PFSK-1 (cell line): Measurements from ENCODE around the gene TSPAN3.

Source experiments
- FOXP2 ChIP-seq: optimal IDR thresholded peaks from 2 replicates; pipeline ENCODE3; 2011; ENCODE audit warnings: borderline replicate concordance, control low read depth, inconsistent platforms; ENCODE audit not compliant: insufficient read depth; ENCODE audit errors: extremely low read length, extremely low read depth
- POLR2AphosphoS5 ChIP-seq: IDR thresholded peaks from 2 replicates; pipeline ENCODE4 v1.6.1; 2012; ENCODE audit warnings: low read depth, mild to moderate bottlenecking, control low read depth, low read length, moderate library complexity
- REST ChIP-seq, 2 experiments: IDR thresholded peaks; 2 replicates each; pipeline versions ENCODE4 v1.6.1 to v1.8.0; 2011 to 2012; ENCODE audit warnings: low read depth in 2 of 2, low read length in 2 of 2, control low read depth in 1 of 2, inconsistent platforms in 1 of 2, mild to moderate bottlenecking in 1 of 2, moderate library complexity in 1 of 2; ENCODE audit not compliant: insufficient read depth in 1 of 2
- SIN3A ChIP-seq: IDR thresholded peaks from 2 replicates; pipeline ENCODE4 v1.6.1; 2012; ENCODE audit warnings: mild to moderate bottlenecking, low read length, moderate library complexity, borderline replicate concordance; ENCODE audit not compliant: insufficient read depth
- TAF1 ChIP-seq: IDR thresholded peaks from 2 replicates; pipeline ENCODE4 v1.6.1; 2012; ENCODE audit warnings: low read length, control low read depth, borderline replicate concordance; ENCODE audit not compliant: insufficient read depth

TSPAN3 gene

GRCh38 chr15:77036537-77037387, 34.1 kb downstream of the TSPAN3 start:
- TF ChIP-seq TAF1, result no peak
- no peak for TF ChIP-seq FOXP2
- no peak for TF ChIP-seq POLR2AphosphoS5
- no peak for TF ChIP-seq SIN3A
- no peak for TF ChIP-seq REST (IDR thresholded peaks at IDR 0.05; ENCODE audit: insufficient read depth in 1 of 2, low read depth in 2 of 2, low read length in 2 of 2)

GRCh38 chr15:77035999-77036471, 34.9 kb downstream of the TSPAN3 start:
- TF ChIP-seq TAF1 (no peak), POLR2AphosphoS5 (no peak), SIN3A (no peak), FOXP2 (no peak), REST (IDR thresholded peaks at IDR 0.05; ENCODE audit: insufficient read depth in 1 of 2, low read depth in 2 of 2, low read length in 2 of 2) (no peak)

- TF ChIP-seq TAF1 (no peak), SIN3A (no peak), FOXP2 (no peak), REST (IDR thresholded peaks at IDR 0.05; ENCODE audit: insufficient read depth in 1 of 2, low read depth in 2 of 2, low read length in 2 of 2) (no peak), POLR2AphosphoS5 (no peak; the same call in 1 of the 2 replicates)
Observed at GRCh38 chr15:77035584-77035983, 35.3 kb downstream of the TSPAN3 start.

- TF ChIP-seq POLR2AphosphoS5 (no peak), REST (IDR thresholded peaks at IDR 0.05; ENCODE audit: insufficient read depth in 1 of 2, low read depth in 2 of 2, low read length in 2 of 2) (no peak), TAF1 (no peak), FOXP2 (no peak), SIN3A (no peak)
Observed at GRCh38 chr15:77034695-77035489, 36.0 kb downstream of the TSPAN3 start.
